Left ventricle myocardium inferior (tissue), 1 donor: ENCODE results near the gene NDST3. TPM values are rescaled to one million over a fixed set of nuclear protein-coding genes. Genes with fewer than 3 reads are reported as not detected.

Experiments used
- DNase-seq: peaks from one replicate; pipeline ENCODE4 v3.0.0-alpha.2; 2020
- H3K27ac ChIP-seq: fragments of 200-600 bp; replicated peaks from 2 replicates; pipeline ENCODE4 v1.8.0; 2021
- H3K27me3 ChIP-seq: fragments of 200-600 bp; 2 replicates; pipeline ENCODE4 v1.8.0; 2021; ENCODE audit warnings: low read depth
- H3K36me3 ChIP-seq: fragments of 200-600 bp; 2 replicates; pipeline ENCODE4 v1.8.0; 2021
- H3K4me1 ChIP-seq: fragments of 200-600 bp; 2 replicates; pipeline ENCODE4 v1.8.0; 2021
- H3K4me3 ChIP-seq: fragments of 200-600 bp; 2 replicates; pipeline ENCODE4 v1.8.0; 2021; ENCODE audit warnings: mild to moderate bottlenecking, moderate library complexity
- H3K9me3 ChIP-seq: fragments of 200-600 bp; replicated peaks from 2 replicates; pipeline ENCODE4 v1.8.0; 2021
- intact Hi-C: fragments of 100-400 bp; cut with micrococcal nuclease; formaldehyde crosslinking; loops from one replicate; pipeline ENCODE4 v1.11.0; 2022
- total RNA-seq: library from RNA; stranded (reverse); fragmentation: NEBNext Ultra II Directional; extraction: Animal tissue kit (Norgen Biotek cat#: 25700); gene quantifications from one replicate; pipeline ENCODE4 v1.2.1, GENCODE V29; 2021
- TF ChIP-seq, protein P1 (sequence below): fragments of 200-600 bp; IDR thresholded peaks from 2 replicates; pipeline ENCODE4 v1.8.0; 2021; ENCODE audit warnings: antibody characterized with exemption, mild to moderate bottlenecking, borderline replicate concordance
- donor health status: DM: no; HTN: yes; CAD: no; lungs with severe emphysema.

The NDST3 gene
- total RNA-seq, 1 donor from 2014 or later: not detected

DNA sequence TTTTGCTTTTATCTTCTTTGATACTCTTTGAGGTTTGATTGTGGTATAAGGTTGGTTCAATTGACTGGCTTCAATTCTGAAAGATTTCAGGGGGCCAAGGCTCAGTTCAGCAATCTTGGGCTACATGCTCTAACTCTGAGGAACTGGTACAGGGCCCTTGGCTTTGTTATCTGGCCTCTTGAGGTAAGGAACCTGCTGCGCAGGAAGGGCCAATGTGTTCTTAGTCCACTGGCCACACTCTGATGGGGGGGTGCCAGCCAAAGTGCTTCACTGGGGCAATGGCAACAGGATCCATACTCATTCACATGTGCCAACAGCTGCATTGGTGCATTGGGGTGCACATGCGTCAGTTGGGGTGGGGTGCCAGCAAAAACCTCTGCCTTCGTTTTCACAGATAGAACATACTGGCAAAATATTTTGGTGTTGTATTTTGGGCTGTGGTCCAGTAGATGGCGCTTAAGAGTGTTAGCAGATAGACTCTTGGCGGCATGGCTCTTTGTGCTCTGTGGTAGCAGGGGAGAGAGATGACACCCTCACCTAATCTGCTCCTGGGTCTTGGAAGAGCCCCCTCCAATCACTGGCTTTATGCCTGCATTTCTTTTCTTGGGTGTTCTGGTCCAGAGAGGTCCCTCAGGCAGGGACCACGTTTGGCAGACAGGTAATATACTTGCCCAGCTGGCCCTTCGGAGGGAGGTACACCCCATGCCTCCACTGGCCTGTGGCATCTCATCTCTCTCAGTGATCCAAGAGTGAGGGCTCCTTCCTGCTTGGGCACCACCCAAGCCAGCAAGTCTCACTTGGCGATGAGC, 42.9 kb downstream of the NDST3 start:
- TF ChIP-seq, protein P1, sequence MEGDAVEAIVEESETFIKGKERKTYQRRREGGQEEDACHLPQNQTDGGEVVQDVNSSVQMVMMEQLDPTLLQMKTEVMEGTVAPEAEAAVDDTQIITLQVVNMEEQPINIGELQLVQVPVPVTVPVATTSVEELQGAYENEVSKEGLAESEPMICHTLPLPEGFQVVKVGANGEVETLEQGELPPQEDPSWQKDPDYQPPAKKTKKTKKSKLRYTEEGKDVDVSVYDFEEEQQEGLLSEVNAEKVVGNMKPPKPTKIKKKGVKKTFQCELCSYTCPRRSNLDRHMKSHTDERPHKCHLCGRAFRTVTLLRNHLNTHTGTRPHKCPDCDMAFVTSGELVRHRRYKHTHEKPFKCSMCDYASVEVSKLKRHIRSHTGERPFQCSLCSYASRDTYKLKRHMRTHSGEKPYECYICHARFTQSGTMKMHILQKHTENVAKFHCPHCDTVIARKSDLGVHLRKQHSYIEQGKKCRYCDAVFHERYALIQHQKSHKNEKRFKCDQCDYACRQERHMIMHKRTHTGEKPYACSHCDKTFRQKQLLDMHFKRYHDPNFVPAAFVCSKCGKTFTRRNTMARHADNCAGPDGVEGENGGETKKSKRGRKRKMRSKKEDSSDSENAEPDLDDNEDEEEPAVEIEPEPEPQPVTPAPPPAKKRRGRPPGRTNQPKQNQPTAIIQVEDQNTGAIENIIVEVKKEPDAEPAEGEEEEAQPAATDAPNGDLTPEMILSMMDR: peak; percentile 9
- intact Hi-C loops: no loop called here
- no peaks in the 10 kb centered on the region for H3K36me3 ChIP-seq

DNA sequence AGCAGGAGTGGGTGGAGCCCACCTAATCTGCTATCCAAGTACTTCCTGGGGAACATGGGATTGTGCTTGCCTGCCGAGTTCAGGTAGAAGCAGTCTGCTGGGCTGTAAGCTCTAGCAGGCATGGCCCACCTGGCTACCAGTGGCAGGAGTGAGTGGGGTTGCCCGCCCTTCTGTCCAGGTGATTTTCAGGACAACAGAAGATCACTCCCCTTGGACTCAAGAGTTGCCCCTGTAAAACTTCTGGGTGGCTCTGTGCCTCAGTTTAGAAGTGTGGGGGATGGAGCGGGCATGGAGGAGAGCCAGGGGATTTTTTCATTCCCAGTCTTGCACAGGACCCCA, 43.5 kb downstream of the NDST3 start:
- H3K27ac ChIP-seq: no peak overlapping the region
- no peaks in the 10 kb centered on the region for H3K27me3 ChIP-seq
- H3K9me3 ChIP-seq: peaks cover 24% of the 10 kb centered on the region
- TF ChIP-seq, protein P1: no peak
- intact Hi-C loops: no loop called here
- no peak for DNase-seq
- no peak overlapping the region for H3K4me3 ChIP-seq
- no peaks in the 10 kb centered on the region for H3K4me1 ChIP-seq
- no peaks in the 10 kb centered on the region for H3K36me3 ChIP-seq

More for the DNA sequence above, 42.9 kb downstream of the NDST3 start:
- Histone ChIP-seq H3K27ac (no peak overlapping the region), H3K9me3 (peaks cover 24% of the 10 kb centered on the region), H3K4me3 (no peak overlapping the region), H3K4me1 (no peaks in the 10 kb centered on the region), H3K27me3 (no peaks in the 10 kb centered on the region)
- DNase-seq: no peak

DNA sequence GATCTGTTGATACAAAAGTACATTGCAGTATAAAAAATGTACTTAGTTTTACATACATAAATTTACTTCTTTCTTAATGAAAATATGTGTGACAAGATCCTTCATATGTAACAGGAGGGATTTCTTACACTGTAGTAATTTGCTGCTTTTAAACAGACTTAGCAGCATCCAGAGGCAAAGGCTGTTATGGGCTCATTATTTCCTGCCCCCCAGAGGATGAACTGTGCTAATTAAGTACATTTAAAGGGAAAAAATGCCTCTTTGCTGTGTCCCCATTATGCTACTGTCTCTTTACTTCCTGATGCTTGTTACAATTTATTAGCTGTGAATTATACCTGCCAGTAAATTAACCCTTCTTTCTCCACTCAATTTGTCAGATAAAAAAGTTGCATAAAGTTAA, 47.1 kb downstream of the NDST3 start:
- peaks cover 11% of the 10 kb centered on the region for H3K9me3 ChIP-seq
- TF ChIP-seq, protein P1: no peak
- intact Hi-C loops: no loop called here
- DNase-seq: no peak
- H3K36me3 ChIP-seq: no peaks in the 10 kb centered on the region
- H3K4me1 ChIP-seq: no peaks in the 10 kb centered on the region
- H3K27me3 ChIP-seq: no peaks in the 10 kb centered on the region
- H3K27ac ChIP-seq: no peak overlapping the region
- H3K4me3 ChIP-seq: no peak overlapping the region

DNA sequence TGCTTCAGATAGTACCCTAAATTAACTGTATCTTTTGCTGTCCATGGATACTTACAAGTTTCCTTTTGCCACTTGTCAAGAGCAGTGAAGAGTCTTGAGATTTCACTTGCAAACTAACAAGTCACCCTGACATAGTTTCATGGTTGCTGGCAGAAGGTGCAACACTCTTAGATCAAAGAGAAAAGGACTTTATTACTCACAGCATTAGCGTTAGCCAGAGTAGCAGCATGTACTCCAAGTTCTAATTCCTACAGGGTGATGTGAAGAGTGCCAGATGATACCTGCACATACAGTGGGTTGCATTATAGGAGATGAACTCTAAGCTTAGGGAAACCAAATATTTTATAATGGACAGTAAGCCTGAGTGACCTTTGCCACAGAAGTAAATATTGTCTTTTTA, 47.9 kb downstream of the NDST3 start:
- no peak for DNase-seq
- H3K4me1 ChIP-seq: no peaks in the 10 kb centered on the region
- no peaks in the 10 kb centered on the region for H3K36me3 ChIP-seq
- peaks cover 3% of the 10 kb centered on the region for H3K9me3 ChIP-seq
- no peak overlapping the region for H3K4me3 ChIP-seq
- intact Hi-C loops: no loop called here
- no peak overlapping the region for H3K27ac ChIP-seq
- H3K27me3 ChIP-seq: no peaks in the 10 kb centered on the region
- TF ChIP-seq, protein P1: no peak

DNA sequence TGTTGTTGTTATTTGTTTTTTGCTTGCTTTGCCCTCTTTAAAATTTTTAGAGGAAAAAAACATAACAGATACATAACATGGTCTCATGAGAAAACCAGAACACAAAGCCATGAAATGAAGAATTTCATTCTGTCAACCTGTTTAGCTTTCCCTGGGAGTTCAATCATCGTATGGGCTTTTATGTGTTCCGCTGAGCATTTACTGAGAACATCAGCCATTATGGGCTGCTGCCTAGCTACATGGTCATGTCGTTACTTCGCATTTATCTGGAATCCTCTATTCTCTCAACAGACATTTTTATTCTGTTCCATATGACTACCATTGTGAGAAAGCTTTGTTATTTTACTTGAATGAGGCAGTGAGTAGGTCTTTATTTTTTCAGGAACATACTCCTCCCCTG, 51.4 kb downstream of the NDST3 start:
- Histone ChIP-seq H3K9me3 (no peaks in the 10 kb centered on the region), H3K4me3 (no peak overlapping the region), H3K27ac (no peak overlapping the region), H3K4me1 (no peaks in the 10 kb centered on the region), H3K27me3 (no peaks in the 10 kb centered on the region), H3K36me3 (no peaks in the 10 kb centered on the region)
- intact Hi-C loops: no loop called here
- TF ChIP-seq, protein P1: no peak
- no peak for DNase-seq
